ENCODE results near the gene NPY. TPM values are rescaled to one million over a fixed set of nuclear protein-coding genes. Genes with fewer than 3 reads are reported as not detected.

NPY gene
- total RNA-seq, 1 experiment from 2014 or later, result not detected

GRCh38 chr7:24271938-24272337 is 12.1 kb upstream of the NPY start:
- H3K27ac ChIP-seq (ENCODE audit: insufficient read length, low read depth, low read length), result no peak overlapping the region
- no peak overlapping the region for H3K4me3 Mint-ChIP-seq
- H3K23ac ChIP-seq (ENCODE audit: insufficient read length, low read depth, low read length), result no peak overlapping the region
- no peak overlapping the region for H2BK15ac ChIP-seq (ENCODE audit: low read depth, low read length)
- TF ChIP-seq CTCF (conservative IDR thresholded peaks at IDR 0.05), result no peak
- H3K4me1 ChIP-seq (ENCODE audit: insufficient read depth, low read length), result no peaks in the 10 kb centered on the region
- no peak overlapping the region for H2AFZ ChIP-seq (ENCODE audit: low read length)
- no peaks in the 10 kb centered on the region for H3K79me1 ChIP-seq (ENCODE audit: insufficient read depth, low read depth, low read length, poor library complexity, severe bottlenecking)
- no peak overlapping the region for H2BK120ac ChIP-seq (ENCODE audit: low read depth, low read length, poor library complexity, severe bottlenecking)
- no peak overlapping the region for H3K56ac ChIP-seq (ENCODE audit: insufficient read length, low read depth, low read length)
- H3K23me2 ChIP-seq (ENCODE audit: insufficient read length, low read depth, low read length, poor library complexity, severe bottlenecking), result no peaks in the 10 kb centered on the region
- H3K27me3 ChIP-seq (ENCODE audit: insufficient read depth, low read length), result no peaks in the 10 kb centered on the region
- H2AK5ac ChIP-seq (ENCODE audit: insufficient read length, low read length), result no peak overlapping the region
- H3K36me3 Mint-ChIP-seq (ENCODE audit: insufficient read depth in 1 of 3, low read depth in 3 of 3), result peaks cover 5 to 16% (median 8%) of the 10 kb centered on the region in 3 experiments; a peak in 5 of 7 replicates
- DNase-seq, result no peak
- H3K4me1 Mint-ChIP-seq, result no peaks in the 10 kb centered on the region
- H3K14ac ChIP-seq (ENCODE audit: insufficient read depth, low read length), result no peak overlapping the region
- H3K4ac ChIP-seq (ENCODE audit: low read depth, low read length), result no peak overlapping the region
- no peak overlapping the region for H2BK5ac ChIP-seq (ENCODE audit: insufficient read length, low read length)
- peaks cover 18% of the 10 kb centered on the region for H3K27me3 Mint-ChIP-seq (ENCODE audit: low read depth)
- H4K8ac ChIP-seq (replicated peaks; ENCODE audit: insufficient read length, low read depth, low read length), result no peak overlapping the region
- peaks cover 17 to 33% of the 10 kb centered on the region in 2 experiments for H3K9me3 Mint-ChIP-seq
- H2BK12ac ChIP-seq (ENCODE audit: insufficient read length, low read depth, low read length), result no peak overlapping the region
- no peak overlapping the region for H3T11ph ChIP-seq (ENCODE audit: low read length)
- no peak overlapping the region for H2BK20ac ChIP-seq (ENCODE audit: low read depth, low read length, poor library complexity, severe bottlenecking)
- no peak overlapping the region for H4K91ac ChIP-seq (ENCODE audit: insufficient read length, low read depth, low read length)
- no peak overlapping the region for H3K27ac Mint-ChIP-seq
- WGBS (ENCODE audit: extremely low coverage, insufficient read length, low lambda C conversion rate), result no CpG with 5 or more reads among the region's 4 CpGs
- H3K18ac ChIP-seq (ENCODE audit: insufficient read length, low read depth, low read length), result no peak overlapping the region
- no peaks in the 10 kb centered on the region for H4K20me1 ChIP-seq (ENCODE audit: control insufficient read depth, insufficient read depth, insufficient read length)
- H3K9me3 ChIP-seq (ENCODE audit: control insufficient read depth, low read depth, low read length), result no peaks in the 10 kb centered on the region
- H4K5ac ChIP-seq (ENCODE audit: insufficient read length, low read depth, low read length), result no peak overlapping the region
- H3K79me2 ChIP-seq (ENCODE audit: insufficient read depth, low read length), result no peaks in the 10 kb centered on the region
- no peak overlapping the region for H3K9ac ChIP-seq (ENCODE audit: extremely low read depth, insufficient read length, low read length)
- H3K4me2 ChIP-seq (ENCODE audit: insufficient read depth, insufficient read length, low read length), result no peak overlapping the region

Measured in H9 (cell line).